22Rv1 (cell line): Measurements from ENCODE around the gene IRS2.

Experiments used
- ZFX ChIP-seq: fragments of 450-650 bp; IDR thresholded peaks from 2 replicates; pipeline ENCODE4 v1.6.1; 2017; ENCODE audit warnings: antibody characterized with exemption, borderline replicate concordance
- TF ChIP-seq, protein P1 (sequence below): fragments of 450-650 bp; IDR thresholded peaks from 2 replicates; pipeline ENCODE4 v1.5.1; 2017; ENCODE audit warnings: mild to moderate bottlenecking

DNA sequence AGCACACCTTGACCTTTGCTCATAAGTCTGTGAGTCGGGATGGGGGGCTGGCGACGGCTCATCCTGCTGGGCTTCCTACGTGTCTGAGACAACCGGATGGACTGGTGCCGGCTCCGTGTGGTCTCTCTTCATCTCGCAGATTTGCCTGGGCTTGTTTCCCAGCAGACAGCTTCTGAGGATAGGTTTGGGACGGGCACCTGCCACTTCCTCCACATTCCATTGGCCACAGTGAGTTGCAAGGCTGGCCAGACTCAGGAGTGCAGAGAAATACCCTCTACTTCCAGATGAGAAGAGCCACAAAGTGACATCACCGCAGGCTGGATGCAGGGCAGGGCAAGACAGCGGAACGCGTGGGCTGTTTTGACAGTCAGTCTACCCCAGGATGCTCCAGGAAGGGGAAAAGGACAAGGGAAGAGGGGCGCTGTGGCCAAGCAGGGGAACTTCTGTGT, 48.1 kb downstream of the IRS2 start:
- TF ChIP-seq, protein P1, sequence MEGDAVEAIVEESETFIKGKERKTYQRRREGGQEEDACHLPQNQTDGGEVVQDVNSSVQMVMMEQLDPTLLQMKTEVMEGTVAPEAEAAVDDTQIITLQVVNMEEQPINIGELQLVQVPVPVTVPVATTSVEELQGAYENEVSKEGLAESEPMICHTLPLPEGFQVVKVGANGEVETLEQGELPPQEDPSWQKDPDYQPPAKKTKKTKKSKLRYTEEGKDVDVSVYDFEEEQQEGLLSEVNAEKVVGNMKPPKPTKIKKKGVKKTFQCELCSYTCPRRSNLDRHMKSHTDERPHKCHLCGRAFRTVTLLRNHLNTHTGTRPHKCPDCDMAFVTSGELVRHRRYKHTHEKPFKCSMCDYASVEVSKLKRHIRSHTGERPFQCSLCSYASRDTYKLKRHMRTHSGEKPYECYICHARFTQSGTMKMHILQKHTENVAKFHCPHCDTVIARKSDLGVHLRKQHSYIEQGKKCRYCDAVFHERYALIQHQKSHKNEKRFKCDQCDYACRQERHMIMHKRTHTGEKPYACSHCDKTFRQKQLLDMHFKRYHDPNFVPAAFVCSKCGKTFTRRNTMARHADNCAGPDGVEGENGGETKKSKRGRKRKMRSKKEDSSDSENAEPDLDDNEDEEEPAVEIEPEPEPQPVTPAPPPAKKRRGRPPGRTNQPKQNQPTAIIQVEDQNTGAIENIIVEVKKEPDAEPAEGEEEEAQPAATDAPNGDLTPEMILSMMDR = no peak
- no peak for TF ChIP-seq ZFX
